GM04503 (cell line): ENCODE measurements around the gene ICAM4.
"Not testable (repeated sequence)": the region's sequence is repeated elsewhere in the genome, so short reads cannot be mapped to it uniquely, and the experiment has no call there.

ENCODE experiments used
- DNase-seq: peaks from one replicate; pipeline ENCODE4 v3.0.0-alpha.2; 2012; ENCODE audit warnings: low read depth

ICAM4 gene

GRCh38 chr19:10320602-10321416 lies 34.1 kb downstream of the ICAM4 start:
- no peak for DNase-seq

GRCh38 chr19:10321417-10321797 lies 34.7 kb downstream of the ICAM4 start:
- DNase-seq = no peak

- no peak for DNase-seq
Observed at GRCh38 chr19:10321874-10322835, 35.4 kb downstream of the ICAM4 start.

GRCh38 chr19:10325732-10326131 lies 39.0 kb downstream of the ICAM4 start:
- no peak for DNase-seq

GRCh38 chr19:10327793-10328192 lies 41.0 kb downstream of the ICAM4 start:
- no peak for DNase-seq

- DNase-seq = no peak
Observed at GRCh38 chr19:10328558-10329429, 42.0 kb downstream of the ICAM4 start.

GRCh38 chr19:10329555-10329954 lies 42.8 kb downstream of the ICAM4 start:
- DNase-seq = no peak

- DNase-seq = no peak
Observed at GRCh38 chr19:10332158-10332964, 45.6 kb downstream of the ICAM4 start.

GRCh38 chr19:10332965-10333757 lies 46.4 kb downstream of the ICAM4 start, which contains the start of gene RAVER1:
Gene RAVER1 (minus strand): TSS chr19:10333529. CDS start chr19:10333507, 22 bp downstream.
- DNase-seq = peak; percentile 67

- no peak for DNase-seq
Observed at GRCh38 chr19:10333758-10334587, 47.2 kb downstream of the ICAM4 start.

GRCh38 chr19:10334588-10335351 lies 48.0 kb downstream of the ICAM4 start:
- peak; percentile 73 for DNase-seq

- no peak for DNase-seq
Observed at GRCh38 chr19:10335352-10335985, 48.7 kb downstream of the ICAM4 start.

GRCh38 chr19:10336725-10337124 lies 50.0 kb downstream of the ICAM4 start:
- not testable (repeated sequence) for DNase-seq
